GM21381 (cell line): ENCODE results near the gene BRIX1.
A peak's percentile ranks its signal among the peaks of the same experiment; 100 is the strongest.
"Not testable (repeated sequence)": the region's sequence is repeated elsewhere in the genome, so short reads cannot be mapped to it uniquely, and the experiment has no call there.

ENCODE experiments used
- ATAC-seq: cut with Tn5 transposase; IDR thresholded peaks from one replicate; pipeline ENCODE4 v1.9.1; 2021; ENCODE audit warnings: mild to moderate bottlenecking, moderate library complexity; ENCODE audit not compliant: unreplicated experiment

BRIX1 gene

DNA sequence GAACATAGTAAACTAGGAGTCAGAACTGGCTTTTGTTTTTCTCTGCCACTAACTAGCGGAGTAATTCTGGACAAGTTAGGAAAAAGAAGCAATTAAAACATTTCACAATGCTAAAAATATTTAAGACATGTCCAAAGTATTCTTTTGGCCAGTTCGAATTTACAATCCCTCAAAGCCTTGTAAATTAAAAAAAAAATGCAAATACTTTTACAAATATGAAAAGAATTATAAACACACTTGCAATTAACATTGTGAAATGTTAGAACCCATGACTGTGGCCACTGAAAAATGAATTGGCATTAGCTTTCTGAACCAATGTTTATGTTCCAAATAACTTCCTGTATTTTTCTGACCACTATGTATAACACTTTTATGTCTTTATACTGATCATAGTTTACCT, 2.4 kb upstream of the BRIX1 start:
- no peak for ATAC-seq

- peak; percentile 14 for ATAC-seq
Measured at GRCh38 chr5:34914671-34915138, 806 bp upstream of the BRIX1 start.

DNA sequence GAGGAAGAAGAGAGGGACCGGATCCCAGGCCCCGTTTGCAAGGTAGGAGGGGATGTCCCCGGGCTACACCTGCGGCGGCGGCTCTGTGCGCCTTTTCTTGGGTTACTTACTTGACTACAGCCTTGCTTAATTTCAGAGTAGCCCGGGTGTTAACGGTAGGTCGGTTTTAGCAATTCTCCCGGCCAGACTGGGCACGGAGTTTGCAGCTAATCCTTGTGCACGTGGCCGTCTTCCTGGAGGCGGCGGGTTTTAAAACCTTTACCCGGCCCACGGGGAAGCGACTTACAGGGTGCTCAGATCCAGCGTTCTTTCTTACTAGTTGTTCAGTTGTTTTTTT, 313 bp downstream of the BRIX1 start:
- ATAC-seq: peak; percentile 14

- ATAC-seq: no peak
Measured at GRCh38 chr5:34916518-34916917, 1.0 kb downstream of the BRIX1 start.

GRCh38 chr5:34918025-34918424, 2.5 kb downstream of the BRIX1 start:
- no peak for ATAC-seq

DNA sequence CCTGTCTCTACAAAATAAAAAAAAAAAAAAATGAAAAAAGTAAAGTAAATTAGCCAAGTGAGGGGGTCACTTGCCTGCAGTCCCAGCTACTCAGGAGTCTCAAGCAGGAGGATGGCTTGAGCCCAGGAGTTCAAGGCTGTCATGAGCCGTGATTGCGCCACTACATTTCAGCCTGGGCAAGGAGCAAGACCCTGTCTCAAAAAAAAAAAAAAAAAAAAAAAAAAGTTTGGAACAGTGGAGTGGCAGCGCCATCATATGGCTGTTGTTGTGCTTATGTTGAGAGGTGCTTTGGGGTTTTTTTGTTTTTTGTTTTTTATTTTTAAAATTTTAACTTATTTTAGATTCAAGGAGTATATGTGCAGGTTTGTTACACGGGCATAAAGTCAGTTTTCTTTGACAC, 3.6 kb downstream of the BRIX1 start:
- no peak for ATAC-seq

GRCh38 chr5:34923256-34923655, 7.7 kb downstream of the BRIX1 start:
- not testable (repeated sequence) for ATAC-seq

GRCh38 chr5:34923694-34924461, 8.4 kb downstream of the BRIX1 start:
- ATAC-seq: no peak

DNA sequence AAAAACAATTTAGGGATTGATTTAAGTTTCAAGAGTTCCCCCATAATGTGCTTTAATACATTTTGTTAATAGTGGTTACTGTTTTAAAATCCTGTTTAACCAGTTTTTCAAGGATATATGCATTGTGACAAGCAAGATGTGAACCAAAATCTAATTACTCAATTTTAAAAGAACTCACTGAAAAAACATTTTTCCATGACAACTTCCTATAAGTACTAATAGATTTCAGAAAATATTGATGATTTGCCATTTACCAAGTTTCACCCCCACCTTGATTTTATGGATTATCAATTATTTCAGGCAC, 8.9 kb downstream of the BRIX1 start:
- ATAC-seq: no peak

- ATAC-seq: no peak
Measured at GRCh38 chr5:34926318-34926888, 10.9 kb downstream of the BRIX1 start.

GRCh38 chr5:34927785-34928184, 12.3 kb downstream of the BRIX1 start:
- no peak for ATAC-seq

GRCh38 chr5:34928267-34928666, 12.8 kb downstream of the BRIX1 start:
- no peak for ATAC-seq

GRCh38 chr5:34929134-34929719, 13.7 kb downstream of the BRIX1 start, which contains the start of gene DNAJC21:
Gene DNAJC21 (plus strand): TSS chr5:34929559. CDS start chr5:34929820, 261 bp downstream.
- peak; percentile 76 for ATAC-seq

GRCh38 chr5:34929720-34930461, 14.4 kb downstream of the BRIX1 start:
- peak; percentile 65 for ATAC-seq

DNA sequence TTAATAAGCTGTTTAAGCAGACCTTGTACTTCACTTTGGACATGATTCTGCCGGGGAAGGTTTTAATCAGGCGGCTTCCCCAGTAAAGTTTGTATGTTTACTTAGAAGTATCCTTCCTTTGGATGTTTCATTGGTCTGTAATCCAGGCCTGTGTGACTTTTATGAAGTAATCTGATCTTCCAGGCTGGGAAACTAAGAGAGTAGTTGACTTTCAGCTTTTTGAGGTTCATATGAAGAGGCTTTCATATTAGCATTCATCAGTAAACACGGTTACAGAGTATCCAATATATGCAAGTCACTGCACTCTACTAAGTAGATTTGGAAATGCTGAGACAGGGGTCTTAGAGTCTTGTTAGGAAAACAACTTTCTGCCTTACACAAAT, 14.9 kb downstream of the BRIX1 start:
- no peak for ATAC-seq

DNA sequence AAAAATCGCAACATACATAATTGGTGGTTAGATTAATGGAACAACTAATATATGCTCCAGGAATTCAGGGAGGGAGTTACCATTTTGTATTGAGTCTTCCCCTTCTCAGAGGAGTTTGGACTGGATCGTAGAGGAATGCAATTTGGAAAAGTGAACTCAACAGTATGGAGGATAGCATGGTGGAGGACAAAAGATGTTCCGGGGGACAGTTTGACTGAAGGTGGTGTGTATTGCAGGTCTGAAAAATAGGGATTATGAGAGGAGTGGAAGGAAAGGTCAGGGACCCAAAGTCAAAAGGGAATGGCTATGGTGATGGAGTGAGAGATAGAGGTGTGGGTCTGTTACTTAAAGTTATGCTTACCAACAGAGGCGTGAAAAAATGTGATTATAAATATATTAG, 15.4 kb downstream of the BRIX1 start:
- ATAC-seq: no peak

- ATAC-seq: no peak
Measured at GRCh38 chr5:34932947-34933346, 17.4 kb downstream of the BRIX1 start.

DNA sequence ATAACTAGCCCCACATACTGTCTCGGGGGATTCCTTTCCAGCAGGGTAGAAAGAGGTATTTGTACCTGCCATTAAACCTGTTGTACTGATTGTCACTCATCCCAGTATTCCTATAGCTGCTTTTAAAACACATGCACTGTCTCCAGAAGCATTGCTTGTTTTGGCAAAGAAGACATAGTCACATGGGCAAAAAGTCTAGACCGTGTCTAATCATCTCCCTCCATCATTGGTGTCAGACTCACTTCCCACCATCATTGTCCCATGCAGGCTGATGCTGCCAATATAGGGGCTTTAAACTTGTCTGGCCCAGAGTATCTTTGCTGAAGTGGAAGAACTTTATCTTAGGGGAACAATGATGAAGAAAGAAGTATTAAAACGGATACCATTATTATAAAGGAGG, 26.4 kb downstream of the BRIX1 start:
- ATAC-seq: no peak

- no peak for ATAC-seq
Measured at GRCh38 chr5:34944044-34944443, 28.5 kb downstream of the BRIX1 start.

DNA sequence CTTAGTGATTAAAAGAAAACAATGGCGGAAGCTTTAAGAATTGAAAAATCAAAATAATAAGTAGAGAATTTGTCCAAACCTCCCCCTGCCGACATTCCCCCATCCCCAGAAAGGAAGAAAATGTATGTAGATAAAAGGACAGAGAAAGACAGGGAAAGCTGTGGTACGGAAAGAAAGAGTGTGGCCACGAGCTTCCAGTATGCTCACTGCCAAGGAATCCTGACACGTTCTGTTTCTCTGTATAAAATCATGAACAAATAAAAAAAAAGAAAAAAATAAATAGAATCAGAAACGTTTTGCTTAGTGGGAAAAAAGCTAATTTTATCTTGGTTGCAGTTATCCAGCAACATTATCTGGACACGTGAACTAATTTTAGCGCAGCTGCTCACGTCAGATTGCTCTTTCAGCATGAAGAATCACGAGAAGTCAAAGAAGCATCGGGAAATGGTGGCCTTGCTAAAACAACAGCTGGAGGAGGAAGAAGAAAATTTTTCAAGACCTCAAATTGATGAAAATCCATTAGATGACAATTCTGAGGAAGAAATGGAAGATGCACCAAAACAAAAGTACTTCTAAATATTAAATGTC, 29.0 kb downstream of the BRIX1 start:
- ATAC-seq: no peak

GRCh38 chr5:34957321-34957720, 41.8 kb downstream of the BRIX1 start:
- ATAC-seq: no peak
